ACC112 (cell line): ENCODE results near the gene IGF2BP2.
A peak's percentile ranks its signal among the peaks of the same experiment; 100 is the strongest.

Experiments
- H2AFZ ChIP-seq: fragments of 200-600 bp; sonication (generic); one replicate; pipeline ENCODE4 v1.6.0; 2017; ENCODE audit warnings: antibody characterized with exemption, low read length; ENCODE audit not compliant: unreplicated experiment
- H3K27ac ChIP-seq: fragments of 200-600 bp; sonication (generic); 2 replicates; pipeline ENCODE4 v1.5.1; 2014; ENCODE audit warnings: low read depth, mild to moderate bottlenecking, antibody characterized with exemption, low read length, moderate library complexity
- H3K27me3 ChIP-seq: fragments of 200-600 bp; sonication (generic); 2 replicates; pipeline ENCODE4 v1.6.1; 2014; ENCODE audit warnings: mild to moderate bottlenecking, antibody characterized with exemption, low read length, moderate library complexity, mixed read lengths; ENCODE audit not compliant: insufficient read depth
- H3K36me3 ChIP-seq: fragments of 200-600 bp; sonication (generic); 2 replicates; pipeline ENCODE4 v1.6.1; 2016; ENCODE audit warnings: mild to moderate bottlenecking, antibody characterized with exemption, low read length, moderate library complexity, mixed read lengths; ENCODE audit not compliant: insufficient read depth
- H3K4me1 ChIP-seq: fragments of 200-600 bp; sonication (generic); one replicate; pipeline ENCODE4 v1.6.1; 2016; ENCODE audit warnings: low read length, mixed read lengths; ENCODE audit not compliant: insufficient read depth, unreplicated experiment, control insufficient read depth
- H3K4me3 ChIP-seq: fragments of 200-600 bp; sonication (generic); 2 replicates; pipeline ENCODE4 v1.5.1; 2014; ENCODE audit warnings: mild to moderate bottlenecking, low read depth, low read length
- H3K79me2 ChIP-seq: fragments of 200-600 bp; sonication (generic); one replicate; pipeline ENCODE4 v1.6.0; 2016; ENCODE audit warnings: low read length; ENCODE audit not compliant: control insufficient read depth, unreplicated experiment, insufficient read depth

IGF2BP2 gene

DNA sequence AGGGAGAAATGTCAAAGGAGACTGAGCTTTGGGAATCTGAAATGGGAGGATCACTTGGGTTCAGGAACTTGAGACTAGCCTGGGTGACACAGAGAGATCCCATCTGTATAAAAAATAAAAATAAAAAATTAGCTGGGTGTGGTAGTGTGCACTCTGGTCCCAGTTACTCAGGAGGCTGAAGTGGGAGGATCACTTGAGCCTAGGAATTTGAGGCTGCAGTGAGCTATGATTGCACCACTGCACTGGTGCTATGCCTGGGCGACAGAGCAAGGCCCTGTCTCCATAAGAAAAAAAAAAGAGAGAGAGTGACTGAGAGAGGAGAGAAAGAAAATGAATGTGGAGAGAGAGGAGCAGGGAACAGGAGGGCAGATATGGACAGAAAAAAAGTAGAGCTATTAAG is 165.9 kb downstream of the IGF2BP2 start:
- Histone ChIP-seq H3K4me3 (no peak overlapping the region), H3K4me1 (peaks cover 60% of the 10 kb centered on the region), H3K27ac (peak overlapping the region; percentile 99), H3K79me2 (peaks cover 3% of the 10 kb centered on the region), H2AFZ (no peak overlapping the region), H3K27me3 (no peaks in the 10 kb centered on the region), H3K36me3 (peaks cover 27% of the 10 kb centered on the region)

DNA sequence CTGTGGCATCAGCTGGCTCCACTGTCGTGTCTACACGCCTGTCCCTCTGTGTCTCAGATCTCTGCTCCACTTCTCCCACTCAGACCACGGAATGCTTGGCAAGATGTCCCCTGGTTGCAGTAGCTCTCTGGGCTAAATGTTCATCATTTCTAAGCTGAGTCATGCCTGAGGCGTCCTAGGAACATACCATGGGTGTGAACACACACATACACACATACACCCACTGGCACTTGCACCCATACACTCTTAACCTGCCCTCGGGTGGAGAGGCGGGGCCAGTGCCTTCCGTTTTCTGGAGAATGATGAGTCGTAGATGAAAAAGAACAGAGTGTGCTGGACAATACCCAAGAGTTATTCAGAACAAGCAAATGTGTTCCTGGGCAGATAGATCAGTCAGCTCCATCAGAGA is 166.3 kb downstream of the IGF2BP2 start:
- H2AFZ ChIP-seq, result no peak overlapping the region
- peaks cover 3% of the 10 kb centered on the region for H3K79me2 ChIP-seq
- H3K4me1 ChIP-seq, result peaks cover 60% of the 10 kb centered on the region
- H3K27me3 ChIP-seq, result no peaks in the 10 kb centered on the region
- peak overlapping the region; percentile 99 for H3K27ac ChIP-seq
- H3K4me3 ChIP-seq, result peak overlapping the region; percentile 4; the same call in 1 of the 2 replicates
- peaks cover 32% of the 10 kb centered on the region for H3K36me3 ChIP-seq

DNA sequence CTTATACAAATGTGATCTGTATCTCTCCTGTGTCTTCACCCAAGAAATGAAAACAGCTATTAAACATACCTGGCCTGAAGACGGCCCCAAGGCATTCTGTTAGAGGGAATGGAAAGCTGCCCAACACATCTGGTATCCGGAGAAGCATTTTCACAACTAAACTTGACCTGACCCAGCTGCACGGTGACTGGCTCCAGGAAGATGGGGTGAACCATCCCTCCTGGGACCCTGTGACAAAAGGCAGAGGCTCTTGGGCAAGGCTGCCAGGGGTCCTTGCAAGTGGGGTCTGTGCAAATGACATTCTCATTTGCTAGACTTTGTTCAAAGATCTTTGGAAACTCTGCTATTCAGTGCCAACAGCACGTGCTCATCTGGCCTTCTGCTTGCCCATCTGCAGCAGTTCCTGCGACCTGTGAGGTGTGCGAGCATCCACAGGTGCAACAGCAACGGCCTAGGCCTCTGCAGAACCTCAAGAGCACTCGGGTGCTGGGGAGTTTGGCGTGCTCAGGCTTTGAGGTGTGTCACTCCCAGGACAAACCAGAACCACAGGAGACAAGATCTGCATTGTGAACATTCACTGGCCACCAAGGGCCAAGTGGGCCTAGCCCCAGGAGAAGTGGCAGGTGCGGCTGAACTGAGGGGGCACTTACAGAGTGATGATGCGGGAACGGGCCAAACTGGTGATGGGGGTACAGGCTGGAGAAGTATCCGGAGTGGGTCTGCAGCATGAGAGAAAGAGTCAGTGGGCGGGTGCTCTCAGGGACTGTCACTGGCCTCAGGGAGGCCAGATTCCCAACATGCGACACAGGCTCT is 166.9 kb downstream of the IGF2BP2 start:
- Histone ChIP-seq H2AFZ (no peak overlapping the region), H3K27me3 (no peaks in the 10 kb centered on the region), H3K4me1 (peaks cover 60% of the 10 kb centered on the region), H3K27ac (peak overlapping the region; percentile 99), H3K4me3 (peak overlapping the region; percentile 4; the same call in 1 of the 2 replicates), H3K79me2 (peaks cover 3% of the 10 kb centered on the region), H3K36me3 (peaks cover 34% of the 10 kb centered on the region)

DNA sequence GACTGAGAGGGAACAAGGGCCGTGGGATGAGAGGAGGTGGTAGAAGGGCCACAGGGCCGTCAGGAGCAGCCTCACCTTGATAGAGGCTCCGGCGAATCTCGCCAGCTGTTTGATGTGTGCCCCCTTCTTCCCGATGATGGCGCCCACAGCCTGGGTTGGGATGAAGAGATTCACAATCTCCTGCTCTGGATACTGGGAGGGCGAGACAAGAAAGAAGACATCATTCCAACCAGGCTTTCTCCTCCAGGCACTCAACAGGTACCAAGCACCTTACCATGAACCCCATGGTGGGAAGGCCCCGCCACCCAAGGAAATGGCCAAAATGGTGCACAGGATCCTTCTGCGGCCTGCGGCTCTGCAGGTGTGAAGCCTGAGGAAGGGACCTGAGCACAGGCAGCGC is 167.6 kb downstream of the IGF2BP2 start:
- Histone ChIP-seq H3K27me3 (no peaks in the 10 kb centered on the region), H3K27ac (peak overlapping the region; percentile 99), H3K4me3 (no peak overlapping the region; the same call in 1 of the 2 replicates), H2AFZ (no peak overlapping the region), H3K36me3 (peaks cover 38% of the 10 kb centered on the region), H3K79me2 (peaks cover 3% of the 10 kb centered on the region), H3K4me1 (peaks cover 60% of the 10 kb centered on the region)

DNA sequence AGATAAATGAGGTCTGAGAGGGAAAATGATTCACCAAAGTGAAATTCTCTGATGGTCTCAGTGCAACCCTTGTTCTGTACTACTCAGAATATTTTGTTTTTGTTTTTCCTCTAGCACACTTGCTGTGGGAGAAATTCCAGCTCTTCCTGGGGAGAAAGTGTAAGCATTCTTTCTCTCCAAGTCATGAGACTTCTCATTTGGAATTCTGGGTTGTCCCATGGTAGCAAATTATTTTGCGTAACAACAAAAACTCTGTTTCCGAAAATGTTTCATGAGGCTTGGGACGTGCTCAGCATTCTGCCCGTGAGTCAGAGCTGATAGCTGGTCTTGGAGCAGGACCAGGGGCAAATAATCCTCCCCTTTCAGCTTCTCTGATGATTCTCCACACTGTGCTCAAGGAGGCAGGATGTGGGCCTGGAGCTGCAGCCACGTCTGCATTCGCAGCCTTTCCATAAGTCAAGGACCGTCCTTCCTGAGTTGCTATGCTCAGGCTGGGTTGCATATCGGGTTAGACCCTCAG is 168.5 kb downstream of the IGF2BP2 start:
- Histone ChIP-seq H3K79me2 (peaks cover 3% of the 10 kb centered on the region), H3K27me3 (no peaks in the 10 kb centered on the region), H2AFZ (no peak overlapping the region), H3K4me1 (peaks cover 60% of the 10 kb centered on the region), H3K4me3 (peak overlapping the region; percentile 23; the same call in 1 of the 2 replicates), H3K36me3 (peaks cover 44% of the 10 kb centered on the region), H3K27ac (peak overlapping the region; percentile 99)

DNA sequence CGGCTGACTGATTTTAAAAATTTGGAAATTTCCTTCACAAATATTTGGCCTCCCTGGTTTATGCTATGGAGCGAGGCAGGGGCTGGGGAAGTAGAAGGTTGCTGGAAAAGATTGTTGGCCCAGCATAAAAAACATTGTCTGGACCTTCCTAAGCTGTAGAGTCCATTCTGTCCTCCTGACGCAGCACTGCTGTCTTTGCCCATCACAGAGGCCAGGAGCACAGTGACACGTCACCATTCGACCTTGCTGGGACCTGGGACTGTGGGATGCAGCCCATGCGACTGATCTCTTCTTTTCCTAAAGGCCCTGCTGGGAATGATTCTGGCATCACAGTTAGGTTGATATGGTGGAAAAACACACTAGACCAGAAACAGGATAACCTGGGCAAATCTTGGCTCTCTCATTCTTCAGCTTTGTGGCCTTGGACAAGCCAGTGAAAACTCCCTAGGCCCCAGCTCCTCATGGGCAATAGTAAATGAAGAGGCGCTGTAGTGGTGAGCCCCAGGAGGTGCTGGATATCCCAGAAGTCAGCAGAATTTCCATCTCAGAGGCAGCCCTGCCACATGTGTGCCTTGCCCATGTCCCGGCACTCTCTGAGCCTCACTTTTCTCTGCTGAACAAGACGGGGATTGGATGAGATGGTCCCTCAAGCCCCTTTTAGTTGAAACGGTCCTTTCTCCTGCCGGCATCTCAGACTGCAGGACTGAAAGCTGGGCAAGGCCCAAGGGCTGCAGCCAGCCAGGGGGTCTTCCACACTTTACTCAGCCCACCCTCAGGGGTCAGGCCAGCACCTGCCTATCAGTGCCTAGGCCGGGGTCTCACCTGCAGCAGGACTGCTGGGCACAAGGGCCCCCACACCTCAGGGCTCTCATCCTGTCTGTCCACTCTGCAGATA is 169.2 kb downstream of the IGF2BP2 start:
- Histone ChIP-seq H3K36me3 (peaks cover 51% of the 10 kb centered on the region), H3K79me2 (peaks cover 3% of the 10 kb centered on the region), H3K27me3 (no peaks in the 10 kb centered on the region), H3K27ac (peak overlapping the region; percentile 99), H2AFZ (no peak overlapping the region), H3K4me3 (peak overlapping the region; percentile 23; the same call in 1 of the 2 replicates), H3K4me1 (peaks cover 59% of the 10 kb centered on the region)

DNA sequence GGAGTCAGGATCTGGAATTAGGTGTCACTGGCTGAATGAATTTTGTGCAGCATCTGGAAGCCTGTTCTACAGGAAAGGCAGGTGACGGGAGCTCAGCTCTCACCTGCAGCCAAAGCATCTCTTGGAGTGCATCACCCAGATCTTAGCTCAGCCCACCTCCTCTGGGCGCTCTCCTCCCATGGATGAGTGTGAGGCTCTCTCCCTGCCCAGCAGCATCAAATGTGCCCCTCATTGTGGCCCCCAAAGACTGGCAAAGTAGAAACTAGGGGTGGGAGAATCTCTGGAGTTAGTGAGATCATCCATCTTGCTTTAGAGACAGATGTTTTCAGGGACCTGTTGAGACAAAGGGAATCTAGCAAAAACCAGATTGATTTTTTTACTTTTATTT is 170.1 kb downstream of the IGF2BP2 start:
- peaks cover 3% of the 10 kb centered on the region for H3K79me2 ChIP-seq
- no peak overlapping the region for H3K4me3 ChIP-seq
- H3K36me3 ChIP-seq, result peaks cover 52% of the 10 kb centered on the region
- H3K27me3 ChIP-seq, result no peaks in the 10 kb centered on the region
- H3K4me1 ChIP-seq, result peaks cover 50% of the 10 kb centered on the region
- H3K27ac ChIP-seq, result peak overlapping the region; percentile 99
- no peak overlapping the region for H2AFZ ChIP-seq

DNA sequence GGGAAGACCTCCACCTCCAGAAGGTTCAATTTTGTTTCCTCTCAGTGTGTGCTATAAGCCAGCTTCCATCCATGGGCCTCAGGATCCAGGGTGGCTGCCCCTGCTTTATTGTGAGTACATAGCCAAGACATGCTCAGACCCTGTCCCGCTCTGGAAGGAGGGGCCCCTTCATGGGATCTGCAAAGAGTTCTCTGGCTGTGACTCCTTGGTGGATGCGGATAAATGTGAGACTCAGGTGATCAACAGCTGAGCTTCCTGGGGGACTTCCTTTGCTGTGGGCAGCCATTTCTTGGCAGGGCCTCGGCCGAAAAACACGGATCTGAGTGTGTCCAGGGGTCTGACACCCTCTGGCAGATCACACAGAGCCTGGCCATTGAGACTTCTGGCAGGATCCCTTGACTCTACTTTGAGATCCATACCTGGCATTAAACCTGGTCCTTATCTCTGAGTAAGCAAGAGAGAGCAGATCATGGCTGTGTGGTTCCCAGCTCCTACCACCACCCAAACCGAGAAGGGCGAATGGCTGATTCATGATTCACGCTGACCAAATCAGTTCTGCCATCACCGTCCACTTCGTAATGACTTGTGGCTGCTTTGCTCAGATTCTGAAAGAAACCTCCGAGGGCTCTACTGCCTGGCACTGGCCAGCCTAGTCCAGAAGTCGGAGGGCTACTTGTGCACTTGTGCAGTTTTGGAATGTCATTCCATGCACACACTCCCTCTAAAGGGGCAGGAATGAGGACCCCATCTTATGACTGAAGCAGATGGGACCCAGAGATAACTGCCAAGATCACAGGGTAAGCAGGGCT is 170.7 kb downstream of the IGF2BP2 start:
- peaks cover 3% of the 10 kb centered on the region for H3K79me2 ChIP-seq
- peaks cover 58% of the 10 kb centered on the region for H3K36me3 ChIP-seq
- H3K4me1 ChIP-seq, result peaks cover 44% of the 10 kb centered on the region

DNA sequence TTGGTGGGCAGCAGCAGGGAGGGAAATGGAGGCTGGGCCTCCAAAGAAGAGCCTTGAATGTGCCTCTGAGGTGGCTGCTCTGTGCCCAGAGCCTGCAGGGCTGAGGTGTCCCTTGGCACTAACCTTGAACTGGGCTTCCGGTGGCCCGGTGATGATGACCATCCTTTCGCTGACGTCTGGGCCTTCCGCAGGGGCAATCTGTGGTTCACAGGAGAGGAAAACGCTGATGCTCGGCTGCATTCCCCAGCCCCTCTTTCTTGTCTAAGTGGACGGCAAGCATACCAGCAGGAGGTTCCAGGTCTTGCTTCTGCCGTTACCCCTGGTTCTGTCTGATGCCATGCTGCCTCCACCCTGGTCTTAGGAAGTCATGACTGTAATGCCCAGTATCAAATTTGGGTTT is 172.9 kb downstream of the IGF2BP2 start:
- peaks cover 6% of the 10 kb centered on the region for H3K79me2 ChIP-seq
- no peak overlapping the region for H3K4me3 ChIP-seq
- H3K4me1 ChIP-seq, result peaks cover 23% of the 10 kb centered on the region
- no peaks in the 10 kb centered on the region for H3K27me3 ChIP-seq
- peaks cover 61% of the 10 kb centered on the region for H3K36me3 ChIP-seq
- H2AFZ ChIP-seq, result no peak overlapping the region
- H3K27ac ChIP-seq, result no peak overlapping the region

More for the DNA sequence above, 170.7 kb downstream of the IGF2BP2 start:
- Histone ChIP-seq H3K27ac (no peak overlapping the region; the same call in 1 of the 2 replicates), H2AFZ (no peak overlapping the region), H3K4me3 (no peak overlapping the region), H3K27me3 (no peaks in the 10 kb centered on the region)

DNA sequence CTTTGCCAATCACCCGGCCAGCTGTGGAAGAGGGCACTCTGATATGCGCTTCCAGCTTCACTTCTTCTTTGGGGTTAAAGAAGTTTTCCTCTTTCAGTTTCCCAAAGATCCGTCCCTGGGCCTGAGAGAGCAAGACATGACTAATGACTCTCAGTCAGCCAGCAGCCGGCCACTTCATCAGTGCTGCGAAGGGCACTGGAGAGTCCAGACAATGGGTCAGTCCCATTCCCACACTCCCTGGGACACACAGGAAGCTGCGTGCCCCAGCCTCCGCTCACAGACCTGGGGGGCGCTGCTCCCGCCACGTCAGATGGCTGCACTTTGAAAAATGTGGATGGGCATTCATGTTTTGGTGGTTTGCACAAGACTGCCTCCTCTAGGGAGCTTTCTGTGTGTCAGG is 175.4 kb downstream of the IGF2BP2 start:
- no peaks in the 10 kb centered on the region for H3K27me3 ChIP-seq
- H3K4me1 ChIP-seq, result peaks cover 7% of the 10 kb centered on the region
- H3K79me2 ChIP-seq, result peaks cover 3% of the 10 kb centered on the region
- H3K27ac ChIP-seq, result peak overlapping the region; percentile 63
- peaks cover 59% of the 10 kb centered on the region for H3K36me3 ChIP-seq
- no peak overlapping the region for H3K4me3 ChIP-seq
- H2AFZ ChIP-seq, result no peak overlapping the region
